Effector CD4-positive, alpha-beta T cell (primary cell): ENCODE measurements around the gene TTC33.
"Not testable (repeated sequence)": the region's sequence is repeated elsewhere in the genome, so short reads cannot be mapped to it uniquely, and the experiment has no call there.

ENCODE experiments used
- DNase-seq: peaks from one replicate; pipeline ENCODE4 v3.0.0-alpha.2; 2020

TTC33 gene

DNA sequence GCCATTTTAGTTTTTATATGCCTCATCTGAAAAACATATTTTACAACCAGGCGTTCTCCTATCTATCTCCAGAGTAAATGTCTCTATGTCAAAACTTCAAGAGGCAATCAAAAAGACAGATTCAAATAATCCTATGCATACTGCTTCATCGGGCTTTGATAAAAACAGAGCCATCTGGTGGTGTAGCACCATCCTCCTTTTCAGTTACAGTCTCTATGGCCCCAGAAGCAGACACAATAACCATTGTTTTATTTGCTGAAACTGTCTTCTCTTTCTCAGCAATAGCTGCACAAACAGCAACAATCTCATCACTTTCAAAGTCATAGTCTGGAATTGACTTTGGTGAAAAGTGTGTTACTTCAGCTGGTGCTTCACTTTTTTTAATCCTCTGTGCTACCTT, 39.8 kb downstream of the TTC33 start:
- DNase-seq, result no peak

DNA sequence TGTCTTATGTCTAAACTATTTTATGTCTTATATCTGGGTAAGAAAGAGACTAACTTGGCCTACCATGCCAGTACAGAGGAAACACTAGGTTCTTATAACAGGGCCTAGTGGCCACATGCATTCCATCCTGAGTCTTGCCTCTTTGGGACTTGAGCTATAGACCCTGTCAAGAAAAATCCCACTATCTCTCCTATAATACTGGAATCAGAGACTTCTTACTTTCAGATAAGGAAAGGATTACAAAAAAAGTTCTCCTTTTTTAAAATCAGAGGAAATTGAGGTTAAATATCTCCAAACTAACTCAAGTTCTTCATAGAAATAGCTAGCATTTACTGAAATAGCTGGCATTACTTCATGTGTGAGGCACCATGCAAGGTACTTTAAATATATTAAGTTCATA, 41.8 kb downstream of the TTC33 start:
- no peak for DNase-seq

GRCh38 chr5:40710575-40710974, 45.2 kb downstream of the TTC33 start:
- not testable (repeated sequence) for DNase-seq

- not testable (repeated sequence) for DNase-seq
Observed at GRCh38 chr5:40705484-40705883, 50.3 kb downstream of the TTC33 start.

DNA sequence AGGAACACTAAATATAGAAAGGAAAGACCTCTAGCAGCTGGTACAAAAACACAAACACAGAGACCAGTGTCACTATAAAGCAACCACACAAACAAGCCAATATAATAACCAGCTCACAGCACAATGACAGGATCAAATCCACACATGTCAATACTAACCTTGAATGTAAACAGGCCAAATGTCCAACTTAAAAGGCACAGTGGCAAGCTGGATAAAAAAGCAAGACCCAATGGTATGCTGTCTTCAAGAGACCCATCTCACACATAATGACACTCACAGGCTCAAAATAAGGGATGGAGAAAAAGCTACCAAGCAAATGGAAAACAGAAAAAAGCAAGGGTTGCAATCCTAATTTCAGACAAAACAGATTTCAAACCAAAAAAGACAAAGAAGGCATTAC, 53.7 kb downstream of the TTC33 start:
- DNase-seq, result not testable (repeated sequence)

GRCh38 chr5:40700116-40700782, 55.5 kb downstream of the TTC33 start:
- DNase-seq, result no peak

- no peak for DNase-seq
Observed at GRCh38 chr5:40694433-40694832, 61.3 kb downstream of the TTC33 start.

GRCh38 chr5:40691894-40692293, 63.9 kb downstream of the TTC33 start:
- DNase-seq, result no peak

- DNase-seq, result no peak
Observed at GRCh38 chr5:40690267-40690666, 65.5 kb downstream of the TTC33 start.

DNA sequence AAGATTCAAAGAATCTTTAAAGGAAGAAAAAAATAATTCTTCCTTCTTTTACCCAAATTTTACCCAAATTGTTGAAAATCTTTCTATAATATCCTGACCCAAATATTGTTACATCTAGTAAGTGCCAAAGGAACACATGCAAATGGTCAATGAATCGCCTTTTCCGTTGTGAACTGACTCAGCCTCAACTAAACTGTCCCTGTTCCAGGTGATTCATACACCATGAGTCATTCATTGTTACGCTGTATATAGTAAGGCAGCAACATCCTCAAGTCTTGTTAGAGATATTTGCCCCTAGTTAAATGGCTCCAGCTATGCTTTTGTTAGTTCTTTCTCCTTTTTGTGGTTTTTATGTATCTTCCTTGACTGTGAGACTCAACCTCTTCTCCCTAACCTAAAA, 66.3 kb downstream of the TTC33 start:
- peak; percentile 27 for DNase-seq

DNA sequence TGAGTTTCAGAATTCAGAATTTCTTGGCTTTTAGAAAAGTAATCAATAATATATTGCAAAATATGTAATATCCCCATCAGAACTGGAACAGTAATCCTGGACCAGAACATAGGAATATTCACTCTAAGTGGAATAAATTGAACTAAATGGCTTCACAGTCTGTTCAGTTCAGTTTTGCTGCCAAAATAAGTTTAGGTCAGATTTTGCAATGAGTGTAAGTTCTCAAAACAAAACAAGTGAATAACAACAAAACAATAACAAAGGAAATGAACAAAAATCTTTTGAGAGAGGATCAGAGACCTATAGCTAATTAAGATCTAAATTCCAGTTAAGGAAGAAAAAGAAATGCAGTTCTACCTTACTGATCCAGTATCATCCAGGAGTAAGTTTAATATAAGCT, 66.8 kb downstream of the TTC33 start:
- DNase-seq, result no peak

DNA sequence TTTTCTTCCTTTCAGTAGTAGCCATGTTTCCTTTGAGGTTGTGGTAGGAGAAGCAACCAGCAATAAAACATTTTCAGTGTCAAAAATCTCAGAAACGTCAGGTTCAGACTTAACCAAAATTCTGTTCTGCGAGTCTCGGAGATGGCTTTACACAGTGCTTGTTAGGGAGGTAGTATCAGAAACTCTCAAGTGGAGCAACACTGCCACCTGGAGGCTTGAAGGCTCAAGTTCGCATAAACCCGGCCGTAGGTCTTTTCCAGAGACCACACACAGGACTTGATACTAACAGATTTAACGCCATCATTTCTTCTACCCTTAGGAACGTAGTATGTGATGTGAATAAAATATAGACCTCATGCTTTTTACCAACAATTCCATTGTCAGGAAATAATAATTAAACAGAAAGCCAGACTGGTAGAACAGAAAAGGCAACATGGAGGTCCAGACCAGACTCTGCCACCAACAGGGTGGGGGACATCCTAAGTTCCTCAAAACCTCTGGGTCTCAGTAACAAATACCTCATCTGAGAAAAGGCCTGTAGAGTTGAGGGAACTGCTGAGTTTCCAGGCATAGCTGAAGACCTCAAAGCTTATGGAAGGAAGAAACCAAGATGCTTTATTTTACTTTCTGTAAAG, 67.5 kb downstream of the TTC33 start:
- DNase-seq, result peak; percentile 84

GRCh38 chr5:40687321-40687720, 68.4 kb downstream of the TTC33 start:
- no peak for DNase-seq

DNA sequence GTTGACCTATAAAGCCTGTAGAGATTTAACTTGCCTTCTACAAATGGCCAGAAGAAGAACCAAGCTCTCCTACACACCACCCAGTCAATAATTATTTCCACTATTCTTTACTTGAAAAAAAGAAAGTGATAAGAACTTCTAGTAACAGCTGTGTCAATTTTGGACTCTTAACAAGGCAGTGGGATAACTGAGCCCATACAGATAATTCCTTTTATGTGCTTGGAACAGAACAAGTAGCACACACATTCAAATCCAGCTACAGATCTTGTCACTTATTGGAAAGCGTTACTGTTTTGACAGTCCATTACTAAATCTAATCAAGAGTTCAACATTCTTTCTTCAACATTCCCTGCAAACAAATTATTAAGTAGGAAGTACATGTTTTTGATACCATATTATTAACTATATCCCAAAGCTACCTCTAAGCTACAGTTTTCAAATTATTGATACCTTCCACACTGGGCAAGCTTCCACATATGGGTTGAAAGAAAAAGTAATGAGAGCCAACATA, 69.7 kb downstream of the TTC33 start:
- no peak for DNase-seq

DNA sequence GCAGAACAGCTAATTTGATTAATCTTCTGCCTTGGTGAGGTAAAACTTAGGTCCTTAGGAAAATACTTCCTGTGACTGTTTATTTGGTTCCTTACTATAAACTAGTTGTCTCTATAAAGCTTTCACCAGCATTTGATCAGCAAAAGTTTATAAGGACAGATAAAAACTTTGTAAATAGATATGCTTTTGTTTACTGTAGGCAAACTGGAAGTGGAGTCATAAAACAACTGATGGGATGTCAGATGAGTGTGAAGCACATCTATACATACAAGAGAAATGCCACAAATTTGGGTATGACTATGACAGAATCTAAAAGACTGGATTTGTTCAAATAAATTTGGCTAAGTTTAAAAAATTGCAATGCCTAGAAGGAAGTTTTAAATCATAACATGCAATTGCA, 70.6 kb downstream of the TTC33 start:
- no peak for DNase-seq

GRCh38 chr5:40683305-40683704, 72.5 kb downstream of the TTC33 start:
- DNase-seq, result no peak

- DNase-seq, result no peak
Observed at GRCh38 chr5:40682154-40683017, 73.4 kb downstream of the TTC33 start.

DNA sequence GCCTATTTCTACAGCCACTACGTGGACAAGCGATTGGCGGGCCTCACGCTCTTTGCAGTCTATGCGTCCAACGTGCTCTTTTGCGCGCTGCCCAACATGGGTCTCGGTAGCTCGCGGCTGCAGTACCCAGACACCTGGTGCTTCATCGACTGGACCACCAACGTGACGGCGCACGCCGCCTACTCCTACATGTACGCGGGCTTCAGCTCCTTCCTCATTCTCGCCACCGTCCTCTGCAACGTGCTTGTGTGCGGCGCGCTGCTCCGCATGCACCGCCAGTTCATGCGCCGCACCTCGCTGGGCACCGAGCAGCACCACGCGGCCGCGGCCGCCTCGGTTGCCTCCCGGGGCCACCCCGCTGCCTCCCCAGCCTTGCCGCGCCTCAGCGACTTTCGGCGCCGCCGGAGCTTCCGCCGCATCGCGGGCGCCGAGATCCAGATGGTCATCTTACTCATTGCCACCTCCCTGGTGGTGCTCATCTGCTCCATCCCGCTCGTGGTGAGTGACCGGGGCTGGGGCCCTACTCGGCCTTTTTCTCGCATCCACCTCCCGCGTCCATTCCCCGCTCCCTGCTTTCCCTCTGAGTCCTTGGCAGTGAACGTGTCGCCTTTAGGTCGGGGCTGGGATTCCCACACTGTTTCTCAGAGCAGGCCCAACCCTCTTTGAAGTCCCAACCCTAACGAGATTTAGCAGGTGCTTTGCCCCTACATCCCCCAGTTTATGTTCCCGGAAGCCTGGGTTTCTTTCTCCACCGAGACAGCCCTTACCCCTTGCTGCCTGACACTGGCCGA, 74.2 kb downstream of the TTC33 start:
- DNase-seq, result no peak

DNA sequence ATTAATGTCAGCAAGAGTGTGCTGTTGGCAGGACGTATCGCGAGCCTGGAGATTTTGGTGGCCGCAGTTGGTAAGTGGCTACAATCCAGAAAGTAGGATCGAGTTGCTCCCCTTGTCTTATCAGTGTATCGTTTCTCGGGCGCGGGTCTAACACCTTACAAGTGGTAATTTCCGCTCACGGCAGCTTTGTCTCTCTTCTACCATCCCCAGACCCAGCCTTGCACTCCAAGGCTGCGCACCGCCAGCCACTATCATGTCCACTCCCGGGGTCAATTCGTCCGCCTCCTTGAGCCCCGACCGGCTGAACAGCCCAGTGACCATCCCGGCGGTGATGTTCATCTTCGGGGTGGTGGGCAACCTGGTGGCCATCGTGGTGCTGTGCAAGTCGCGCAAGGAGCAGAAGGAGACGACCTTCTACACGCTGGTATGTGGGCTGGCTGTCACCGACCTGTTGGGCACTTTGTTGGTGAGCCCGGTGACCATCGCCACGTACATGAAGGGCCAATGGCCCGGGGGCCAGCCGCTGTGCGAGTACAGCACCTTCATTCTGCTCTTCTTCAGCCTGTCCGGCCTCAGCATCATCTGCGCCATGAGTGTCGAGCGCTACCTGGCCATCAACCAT, 74.9 kb downstream of the TTC33 start:
- DNase-seq, result peak; percentile 34

DNA sequence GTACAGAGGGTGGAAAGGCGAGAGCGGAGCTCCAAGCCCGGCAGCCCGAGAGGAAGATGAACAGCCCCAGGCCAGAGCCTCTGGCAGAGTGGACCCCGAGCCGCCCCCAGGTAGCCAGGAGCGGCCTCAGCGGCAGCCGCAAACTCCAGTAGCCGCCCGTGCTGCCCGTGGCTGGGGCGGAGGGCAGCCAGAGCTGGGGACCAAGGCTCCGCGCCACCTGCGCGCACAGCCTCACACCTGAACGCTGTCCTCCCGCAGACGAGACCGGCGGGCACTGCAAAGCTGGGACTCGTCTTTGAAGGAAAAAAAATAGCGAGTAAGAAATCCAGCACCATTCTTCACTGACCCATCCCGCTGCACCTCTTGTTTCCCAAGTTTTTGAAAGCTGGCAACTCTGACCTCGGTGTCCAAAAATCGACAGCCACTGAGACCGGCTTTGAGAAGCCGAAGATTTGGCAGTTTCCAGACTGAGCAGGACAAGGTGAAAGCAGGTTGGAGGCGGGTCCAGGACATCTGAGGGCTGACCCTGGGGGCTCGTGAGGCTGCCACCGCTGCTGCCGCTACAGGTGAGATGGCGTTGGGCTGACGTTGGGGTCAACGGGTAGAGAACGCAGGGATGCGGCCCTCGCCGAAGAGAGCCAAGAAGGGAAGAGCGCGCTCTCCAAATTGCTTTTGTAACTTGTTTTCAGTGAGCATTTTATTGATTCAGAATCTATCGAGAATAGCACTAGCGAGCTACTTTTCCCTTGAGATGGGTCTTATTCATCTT, 75.7 kb downstream of the TTC33 start, which contains the start of gene PTGER4:
TSS of gene PTGER4 (plus strand) at position 3 of the 769 bp plus-strand sequence. CDS start 1,079 bp downstream, outside the sequence.
- peak; percentile 23 for DNase-seq
